AG09319 (cell line): ENCODE data around the gene RNF126.

Source experiments
- DNase-seq: peaks from one replicate; pipeline ENCODE4 v3.0.0-alpha.2; 2010; ENCODE audit warnings: low read depth; ENCODE audit errors: extremely low read depth
- TF ChIP-seq, protein P1 (sequence below): IDR thresholded peaks from 2 replicates; pipeline ENCODE4 v1.5.1; 2011; ENCODE audit warnings: low read depth, mild to moderate bottlenecking, inconsistent platforms, low read length, moderate library complexity

The RNF126 gene

DNA sequence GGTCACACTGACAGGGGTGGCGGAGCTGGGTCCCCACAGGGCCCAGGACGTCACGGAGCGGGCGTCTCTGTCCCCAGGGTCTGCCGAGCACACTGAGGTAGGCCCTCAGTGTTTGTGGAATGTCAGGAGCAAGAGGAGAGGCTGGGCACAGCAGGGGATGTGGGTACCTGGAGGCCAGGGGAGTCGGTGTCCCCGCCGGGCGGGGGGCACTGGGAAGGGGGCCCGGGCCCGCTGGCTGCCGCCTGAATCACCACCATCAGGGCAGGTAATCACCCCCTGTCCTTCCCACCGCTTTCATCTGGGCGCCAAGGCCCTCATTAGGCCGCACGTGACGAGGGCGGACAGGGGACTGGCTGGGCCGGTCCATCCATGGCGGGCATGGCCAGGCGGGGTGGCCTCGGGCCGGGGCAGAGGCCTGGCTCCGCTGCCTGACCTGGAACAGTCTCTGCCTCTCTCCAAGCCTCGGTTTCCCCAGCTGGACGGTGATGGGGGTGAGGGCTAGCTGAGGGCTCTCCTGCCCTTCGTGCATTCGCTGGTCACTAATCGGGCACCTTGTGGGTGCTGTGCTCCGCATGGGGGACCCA lies 22.3 kb downstream of the RNF126 start:
- DNase-seq, result no peak
- TF ChIP-seq, protein P1, sequence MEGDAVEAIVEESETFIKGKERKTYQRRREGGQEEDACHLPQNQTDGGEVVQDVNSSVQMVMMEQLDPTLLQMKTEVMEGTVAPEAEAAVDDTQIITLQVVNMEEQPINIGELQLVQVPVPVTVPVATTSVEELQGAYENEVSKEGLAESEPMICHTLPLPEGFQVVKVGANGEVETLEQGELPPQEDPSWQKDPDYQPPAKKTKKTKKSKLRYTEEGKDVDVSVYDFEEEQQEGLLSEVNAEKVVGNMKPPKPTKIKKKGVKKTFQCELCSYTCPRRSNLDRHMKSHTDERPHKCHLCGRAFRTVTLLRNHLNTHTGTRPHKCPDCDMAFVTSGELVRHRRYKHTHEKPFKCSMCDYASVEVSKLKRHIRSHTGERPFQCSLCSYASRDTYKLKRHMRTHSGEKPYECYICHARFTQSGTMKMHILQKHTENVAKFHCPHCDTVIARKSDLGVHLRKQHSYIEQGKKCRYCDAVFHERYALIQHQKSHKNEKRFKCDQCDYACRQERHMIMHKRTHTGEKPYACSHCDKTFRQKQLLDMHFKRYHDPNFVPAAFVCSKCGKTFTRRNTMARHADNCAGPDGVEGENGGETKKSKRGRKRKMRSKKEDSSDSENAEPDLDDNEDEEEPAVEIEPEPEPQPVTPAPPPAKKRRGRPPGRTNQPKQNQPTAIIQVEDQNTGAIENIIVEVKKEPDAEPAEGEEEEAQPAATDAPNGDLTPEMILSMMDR, result no peak

GRCh38 chr19:640161-640558 lies 22.9 kb downstream of the RNF126 start:
- DNase-seq, result no peak
- TF ChIP-seq, protein P1, result no peak

DNA sequence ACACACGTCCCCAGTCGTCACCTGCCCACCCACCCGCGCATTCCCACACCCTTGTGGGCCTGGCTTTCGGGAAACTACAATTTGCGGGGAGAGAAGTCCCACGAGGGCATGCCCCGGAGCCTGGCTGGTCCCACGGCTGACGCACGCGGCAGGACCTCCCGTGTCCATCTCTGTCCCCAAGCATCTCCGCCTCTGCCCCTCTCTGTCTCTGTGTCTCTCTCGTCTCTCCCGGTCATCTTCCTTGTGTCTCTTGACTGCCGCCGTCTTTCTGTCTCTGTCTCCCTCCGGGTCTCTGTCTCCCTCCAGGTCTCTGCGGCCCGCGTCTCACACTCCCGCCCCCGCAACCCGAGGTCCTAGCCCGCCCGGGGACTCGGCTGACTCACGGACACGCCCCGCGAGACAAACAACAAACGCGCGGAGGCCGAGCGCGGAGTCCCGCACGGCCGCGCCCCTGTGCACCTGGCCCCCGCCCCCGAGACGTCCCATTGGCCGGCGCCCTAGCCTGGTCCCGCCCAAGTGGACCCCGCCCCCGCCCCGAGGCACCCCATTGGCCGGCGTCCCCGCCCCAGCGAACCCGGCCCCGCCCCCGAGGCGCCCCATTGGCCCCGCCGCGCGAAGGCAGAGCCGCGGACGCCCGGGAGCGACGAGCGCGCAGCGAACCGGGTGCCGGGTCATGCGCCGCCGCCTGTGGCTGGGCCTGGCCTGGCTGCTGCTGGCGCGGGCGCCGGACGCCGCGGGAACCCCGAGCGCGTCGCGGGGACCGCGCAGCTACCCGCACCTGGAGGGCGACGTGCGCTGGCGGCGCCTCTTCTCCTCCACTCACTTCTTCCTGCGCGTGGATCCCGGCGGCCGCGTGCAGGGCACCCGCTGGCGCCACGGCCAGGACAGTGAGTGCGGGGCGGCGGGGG lies 23.5 kb downstream of the RNF126 start, which contains the start of gene FGF22:
TSS of gene FGF22 (plus strand) at position 627 of the 908 bp plus-strand sequence. CDS start at position 674, 47 bp downstream.
- TF ChIP-seq, protein P1, result no peak
- peak; percentile 46 for DNase-seq

DNA sequence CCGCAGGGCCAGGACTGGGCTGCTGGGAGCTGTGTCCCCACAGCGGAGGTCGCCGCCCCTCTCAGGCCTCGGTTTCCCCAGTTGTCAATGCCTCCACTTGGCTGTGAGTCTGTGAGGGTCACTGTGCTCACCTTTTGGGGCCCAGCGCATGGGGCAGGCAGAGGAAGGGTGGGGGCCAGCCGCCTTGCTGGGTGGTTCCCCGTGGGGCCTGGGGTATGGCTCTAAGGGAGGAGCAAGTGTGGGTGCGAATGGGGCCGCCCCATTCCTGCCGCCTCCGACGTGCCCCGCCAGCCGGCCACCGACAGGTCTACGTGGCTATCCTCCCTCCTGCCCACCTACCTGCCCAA lies 24.1 kb downstream of the RNF126 start:
- no peak for DNase-seq
- TF ChIP-seq, protein P1, result no peak

DNA sequence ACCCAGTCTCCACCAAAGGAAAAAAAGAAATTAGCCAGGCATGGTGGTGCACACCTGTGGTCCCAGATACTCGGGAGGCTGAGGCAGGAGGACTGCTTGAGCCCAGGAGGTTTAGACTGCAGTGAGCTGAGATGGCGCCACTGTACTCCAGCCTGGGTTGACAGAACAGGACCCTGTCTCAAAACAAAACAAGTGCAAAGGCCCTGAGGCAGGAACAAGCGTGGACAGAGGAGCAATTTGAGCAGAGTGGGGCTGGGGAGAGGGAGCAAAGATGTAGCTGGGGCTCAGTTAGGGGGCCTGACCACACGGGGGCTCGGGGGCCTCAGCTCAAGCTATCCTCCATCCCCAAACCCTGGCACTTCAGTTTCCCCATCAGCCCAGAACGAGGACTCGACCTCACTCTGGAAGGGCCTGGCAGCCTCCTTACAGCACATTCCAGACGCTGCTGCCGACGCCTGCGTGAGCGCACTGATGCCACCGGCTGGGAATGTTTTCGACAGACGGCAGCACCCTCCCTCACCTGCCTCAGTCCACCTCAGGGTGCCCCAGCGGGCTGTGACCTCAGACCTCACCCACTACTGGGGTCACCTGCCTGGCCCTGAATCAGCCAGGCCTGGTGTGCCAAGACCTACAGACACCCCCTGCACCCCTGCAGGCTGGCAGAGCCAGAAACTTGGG lies 27.9 kb downstream of the RNF126 start:
- TF ChIP-seq, protein P1, result no peak
- DNase-seq, result no peak

- TF ChIP-seq, protein P1, result no peak
Observed at GRCh38 chr19:633786-634639, 29.0 kb downstream of the RNF126 start.

More at GRCh38 chr19:633786-634639, 29.0 kb downstream of the RNF126 start:
- no peak for DNase-seq
